Astrocyte (in vitro differentiated cells and primary cell): ENCODE measurements around the gene FBXW10. TPM values are rescaled to one million over a fixed set of nuclear protein-coding genes. Genes with fewer than 3 reads are reported as not detected.
"Not testable (repeated sequence)": the region's sequence is repeated elsewhere in the genome, so short reads cannot be mapped to it uniquely, and the experiment has no call there.

ENCODE experiments used
- DNase-seq: peaks from one replicate; pipeline ENCODE4 v3.0.0-alpha.2; 2010; ENCODE audit warnings: low read depth
- FAIRE-seq: peaks from 2 replicates; lab custom pipeline; 2011; peaks lifted over from hg19 to GRCh38; lab: Jason Lieb, UNC
- H2AFZ ChIP-seq: 2 replicates; pipeline ENCODE4 v1.6.0; 2012; ENCODE audit warnings: low read depth, low read length, inconsistent platforms
- H3K27ac ChIP-seq: 2 replicates; pipeline ENCODE4 v1.5.1; 2011; ENCODE audit warnings: low read depth, low read length, inconsistent platforms
- H3K27me3 ChIP-seq: 2 replicates; pipeline ENCODE4 v1.6.0; 2011; ENCODE audit warnings: low read length, inconsistent platforms; ENCODE audit not compliant: insufficient read depth
- H3K36me3 ChIP-seq: 2 replicates; pipeline ENCODE4 v1.5.1; 2011; ENCODE audit warnings: low read length, inconsistent platforms; ENCODE audit not compliant: insufficient read depth
- H3K4me1 ChIP-seq: 2 replicates; pipeline ENCODE4 v1.5.1; 2011; ENCODE audit warnings: low read length, inconsistent platforms; ENCODE audit not compliant: insufficient read depth
- H3K4me2 ChIP-seq: 2 replicates; pipeline ENCODE4 v1.6.0; 2012; ENCODE audit warnings: low read length, inconsistent platforms
- H3K4me3 ChIP-seq: 2 replicates; pipeline ENCODE4 v1.5.1; 2011; ENCODE audit warnings: low read depth, mild to moderate bottlenecking, low read length, inconsistent platforms; ENCODE audit not compliant: insufficient read depth
- H3K79me2 ChIP-seq: 2 replicates; pipeline ENCODE4 v1.6.0; 2012; ENCODE audit warnings: mild to moderate bottlenecking, low read length, inconsistent platforms; ENCODE audit not compliant: insufficient read depth
- H3K9ac ChIP-seq: 2 replicates; pipeline ENCODE4 v1.6.0; 2012; ENCODE audit warnings: mild to moderate bottlenecking, low read length, inconsistent platforms
- H3K9me3 ChIP-seq: 2 replicates; pipeline ENCODE4 v1.5.1; 2012; ENCODE audit warnings: low read depth, mild to moderate bottlenecking, low read length, inconsistent platforms; ENCODE audit not compliant: insufficient read depth
- H4K20me1 ChIP-seq: 2 replicates; pipeline ENCODE4 v1.6.0; 2012; ENCODE audit warnings: low read length, inconsistent platforms; ENCODE audit not compliant: insufficient read depth
- H3K27ac Mint-ChIP-seq: one replicate; pipeline ENCODE4 v1.8.0; 2021; ENCODE audit warnings: mild to moderate bottlenecking, mixed read lengths; ENCODE audit not compliant: unreplicated experiment
- H3K27me3 Mint-ChIP-seq: one replicate; pipeline ENCODE4 v1.8.0; 2021; ENCODE audit warnings: low read depth, mixed read lengths; ENCODE audit not compliant: unreplicated experiment
- H3K36me3 Mint-ChIP-seq: one replicate; pipeline ENCODE4 v1.8.0; 2021; ENCODE audit warnings: low read depth, mixed read lengths; ENCODE audit not compliant: unreplicated experiment
- H3K4me1 Mint-ChIP-seq: one replicate; pipeline ENCODE4 v1.8.0; 2021; ENCODE audit warnings: low read depth, mixed read lengths; ENCODE audit not compliant: unreplicated experiment
- H3K4me3 Mint-ChIP-seq: one replicate; pipeline ENCODE4 v1.8.0; 2021; ENCODE audit warnings: mild to moderate bottlenecking, moderate library complexity, mixed read lengths; ENCODE audit not compliant: unreplicated experiment
- H3K9me3 Mint-ChIP-seq: one replicate; pipeline ENCODE4 v1.8.0; 2021; ENCODE audit warnings: mild to moderate bottlenecking, mixed read lengths; ENCODE audit not compliant: unreplicated experiment
- CTCF ChIP-seq: IDR thresholded peaks from 2 replicates; pipeline ENCODE4 v1.5.1; 2011; ENCODE audit warnings: low read depth, mild to moderate bottlenecking, inconsistent platforms, low read length, moderate library complexity; ENCODE audit not compliant: insufficient read depth
- total RNA-seq: library from RNA; stranded (reverse); gene quantifications from 2 replicates; pipeline ENCODE4 v1.2.1, GENCODE V29; 2021

Gene FBXW10
- total RNA-seq, 1 donor from 2014 or later: not detected

GRCh38 chr17:18712354-18712999, 31.4 kb upstream of the FBXW10 start:
- DNase-seq (peak; percentile 5), FAIRE-seq (peak; percentile 50)
- H3K36me3 ChIP-seq, H3K4me1 Mint-ChIP-seq, H2AFZ ChIP-seq, H3K4me2 ChIP-seq, H3K4me1 ChIP-seq, H4K20me1 ChIP-seq, H3K4me3 Mint-ChIP-seq, H3K27me3 Mint-ChIP-seq, H3K79me2 ChIP-seq, H3K4me3 ChIP-seq, H3K9ac ChIP-seq, H3K27ac Mint-ChIP-seq, H3K27ac ChIP-seq, H3K9me3 Mint-ChIP-seq, H3K27me3 ChIP-seq, H3K36me3 Mint-ChIP-seq, H3K9me3 ChIP-seq: not testable (repeated sequence)
- TF ChIP-seq CTCF: peak; percentile 33

GRCh38 chr17:18718643-18719427, 25.0 kb upstream of the FBXW10 start:
- H3K79me2 ChIP-seq, H2AFZ ChIP-seq, H3K4me1 ChIP-seq, H3K9me3 ChIP-seq, H4K20me1 ChIP-seq, H3K27me3 Mint-ChIP-seq, H3K4me3 ChIP-seq, H3K36me3 Mint-ChIP-seq, H3K9ac ChIP-seq, H3K36me3 ChIP-seq, H3K27me3 ChIP-seq, FAIRE-seq, H3K9me3 Mint-ChIP-seq, H3K4me1 Mint-ChIP-seq: not testable (repeated sequence)
- peak overlapping the region; percentile 69 for H3K27ac Mint-ChIP-seq
- peak overlapping the region; percentile 27 for H3K4me3 Mint-ChIP-seq
- H3K4me2 ChIP-seq: peak overlapping the region; percentile 23
- peak overlapping the region; percentile 19 for H3K27ac ChIP-seq
- peak; percentile 45 for DNase-seq

GRCh38 chr17:18719428-18720110, 24.3 kb upstream of the FBXW10 start:
- not testable (repeated sequence) for H3K27me3 Mint-ChIP-seq, H3K4me1 Mint-ChIP-seq, H3K9me3 ChIP-seq, DNase-seq, H3K36me3 Mint-ChIP-seq, H3K36me3 ChIP-seq, H3K9ac ChIP-seq, H3K27ac ChIP-seq, H3K4me3 ChIP-seq, H3K27me3 ChIP-seq, H3K79me2 ChIP-seq, H2AFZ ChIP-seq, H4K20me1 ChIP-seq, H3K4me1 ChIP-seq, FAIRE-seq, H3K9me3 Mint-ChIP-seq
- Mint-ChIP-seq H3K4me3 (peak overlapping the region; percentile 27), H3K27ac (peak overlapping the region; percentile 69)
- peak overlapping the region; percentile 23 for H3K4me2 ChIP-seq

GRCh38 chr17:18721775-18722547, 21.9 kb upstream of the FBXW10 start:
- H3K36me3 Mint-ChIP-seq, H3K27me3 ChIP-seq, H4K20me1 ChIP-seq, DNase-seq, H3K4me2 ChIP-seq, H3K36me3 ChIP-seq, H3K9me3 ChIP-seq, H3K27me3 Mint-ChIP-seq, H3K9ac ChIP-seq, H3K79me2 ChIP-seq, H3K27ac ChIP-seq, H3K4me3 Mint-ChIP-seq, H3K4me1 ChIP-seq, H3K4me1 Mint-ChIP-seq, H3K4me3 ChIP-seq, H2AFZ ChIP-seq, H3K9me3 Mint-ChIP-seq: not testable (repeated sequence)
- peak overlapping the region; percentile 77 for H3K27ac Mint-ChIP-seq
- FAIRE-seq: peak; percentile 92

GRCh38 chr17:18722612-18723011, 21.2 kb upstream of the FBXW10 start:
- H3K4me3 ChIP-seq, H3K4me2 ChIP-seq, H2AFZ ChIP-seq, H3K4me1 Mint-ChIP-seq, H3K79me2 ChIP-seq, H3K4me3 Mint-ChIP-seq, H3K27me3 ChIP-seq, H3K9me3 Mint-ChIP-seq, H3K4me1 ChIP-seq, FAIRE-seq, H3K36me3 ChIP-seq, H4K20me1 ChIP-seq, H3K27ac Mint-ChIP-seq, H3K9me3 ChIP-seq, H3K9ac ChIP-seq, H3K27ac ChIP-seq, H3K27me3 Mint-ChIP-seq, H3K36me3 Mint-ChIP-seq, DNase-seq: not testable (repeated sequence)
